ENCODE data around the gene TMIGD2.

The TMIGD2 gene

GRCh38 chr19:4267901-4268815, 34.0 kb downstream of the TMIGD2 start:
- Histone ChIP-seq H3K4me3 (no peak overlapping the region), H3K9me3 (no peaks in the 10 kb centered on the region), H3K27me3 (no peaks in the 10 kb centered on the region), H3K27ac (no peak overlapping the region), H3K36me3 (peaks cover 77% of the 10 kb centered on the region), H3K9ac (no peak overlapping the region), H4K20me1 (peaks cover 9% of the 10 kb centered on the region), H3K4me1 (peaks cover 38% of the 10 kb centered on the region), H3K4me2 (no peak overlapping the region)
- no peak for TF ChIP-seq Cebpa-rat (IDR thresholded peaks at IDR 0.05)

- Histone ChIP-seq H3K4me1 (peaks cover 39% of the 10 kb centered on the region), H3K9me3 (no peaks in the 10 kb centered on the region), H3K4me3 (no peak overlapping the region), H3K9ac (no peak overlapping the region), H4K20me1 (peaks cover 9% of the 10 kb centered on the region), H3K36me3 (peaks cover 85% of the 10 kb centered on the region), H3K27ac (no peak overlapping the region), H3K4me2 (peak overlapping the region; percentile 33; the same call in 1 of the 2 replicates), H3K27me3 (no peaks in the 10 kb centered on the region)
- TF ChIP-seq Cebpa-rat (IDR thresholded peaks at IDR 0.05) = no peak
Observed at GRCh38 chr19:4267101-4267900, 34.9 kb downstream of the TMIGD2 start.

- peaks cover 86% of the 10 kb centered on the region for H3K36me3 ChIP-seq
- peaks cover 9% of the 10 kb centered on the region for H4K20me1 ChIP-seq
- no peaks in the 10 kb centered on the region for H3K9me3 ChIP-seq
- H3K4me1 ChIP-seq = peaks cover 39% of the 10 kb centered on the region
- no peak for TF ChIP-seq Cebpa-rat (IDR thresholded peaks at IDR 0.05)
- H3K27me3 ChIP-seq = no peaks in the 10 kb centered on the region
- peak overlapping the region; percentile 33 for H3K4me2 ChIP-seq
- H3K4me3 ChIP-seq = no peak overlapping the region
- H3K9ac ChIP-seq = no peak overlapping the region
- no peak overlapping the region for H3K27ac ChIP-seq
Observed at GRCh38 chr19:4266253-4267000, 35.8 kb downstream of the TMIGD2 start.

- Histone ChIP-seq H3K27ac (no peak overlapping the region), H3K4me1 (peaks cover 54% of the 10 kb centered on the region), H4K20me1 (peaks cover 9% of the 10 kb centered on the region), H3K4me2 (peak overlapping the region; percentile 32), H3K9ac (no peak overlapping the region), H3K4me3 (no peak overlapping the region), H3K36me3 (peaks cover 86% of the 10 kb centered on the region), H3K9me3 (no peaks in the 10 kb centered on the region), H3K27me3 (no peaks in the 10 kb centered on the region)
- TF ChIP-seq Cebpa-rat (IDR thresholded peaks at IDR 0.05) = no peak
Observed at GRCh38 chr19:4264812-4265211, 37.4 kb downstream of the TMIGD2 start.

DNA sequence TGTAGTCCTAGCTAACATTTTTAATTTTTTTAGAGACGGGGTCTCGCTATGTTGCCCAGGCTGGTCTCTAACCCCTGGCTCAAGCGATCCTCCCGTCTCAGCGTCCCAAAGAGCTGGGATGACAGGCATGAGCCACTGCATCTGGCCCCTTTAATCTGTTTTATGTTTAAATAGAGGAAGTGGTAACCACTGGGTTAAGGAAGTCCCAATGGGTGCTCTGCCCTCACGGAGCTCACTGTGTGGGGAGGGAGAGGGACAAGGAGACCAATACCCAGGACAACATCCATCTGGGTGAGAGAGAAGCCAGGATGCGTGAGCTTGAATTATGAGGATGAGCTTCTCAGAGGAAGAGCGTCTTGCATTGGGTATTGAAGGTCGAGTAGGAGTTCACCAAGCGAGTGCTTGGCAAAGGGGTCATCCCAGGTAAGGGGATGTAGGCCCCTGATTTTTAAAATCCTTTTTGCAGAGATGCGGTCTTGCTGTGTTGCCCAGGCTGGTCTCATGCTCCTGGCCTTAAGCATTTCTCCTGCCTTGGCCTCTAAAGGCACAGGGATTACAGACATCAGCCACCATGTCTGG, 41.5 kb downstream of the TMIGD2 start:
- peaks cover 38% of the 10 kb centered on the region for H3K4me1 ChIP-seq
- H3K36me3 ChIP-seq = peaks cover 87% of the 10 kb centered on the region
- H3K27me3 ChIP-seq = no peaks in the 10 kb centered on the region
- H3K9me3 ChIP-seq = peaks cover 6% of the 10 kb centered on the region
- H3K4me2 ChIP-seq = peak overlapping the region; percentile 39
- no peaks in the 10 kb centered on the region for H4K20me1 ChIP-seq
- H3K27ac ChIP-seq = no peak overlapping the region
- TF ChIP-seq Cebpa-rat (IDR thresholded peaks at IDR 0.05) = no peak
- H3K4me3 ChIP-seq = no peak overlapping the region
- no peak overlapping the region for H3K9ac ChIP-seq

DNA sequence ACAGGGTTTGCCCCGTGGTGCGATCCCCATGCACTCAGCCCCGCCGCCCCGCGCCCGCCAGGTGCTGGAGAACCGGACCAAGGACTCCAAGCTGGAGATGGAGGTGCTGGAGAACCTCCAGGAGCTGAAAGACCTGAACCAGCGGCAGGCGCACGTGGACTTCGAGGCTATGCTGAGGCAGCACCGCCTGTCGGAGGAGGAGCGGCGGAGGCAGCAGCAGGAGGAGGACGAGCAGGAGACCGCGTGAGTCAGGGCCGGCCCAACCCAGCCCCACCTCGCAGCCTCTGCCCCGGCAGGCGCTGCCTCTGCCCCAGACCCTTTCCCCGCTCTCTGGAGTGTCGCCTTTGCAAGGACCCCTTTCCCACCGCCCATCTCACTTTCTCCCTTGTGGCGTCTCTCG, 44.0 kb downstream of the TMIGD2 start:
- Histone ChIP-seq H3K9me3 (peaks cover 6% of the 10 kb centered on the region), H3K27me3 (no peaks in the 10 kb centered on the region), H3K27ac (no peak overlapping the region), H3K4me1 (peaks cover 18% of the 10 kb centered on the region), H3K9ac (no peak overlapping the region), H3K4me3 (no peak overlapping the region), H3K36me3 (peaks cover 99% of the 10 kb centered on the region), H3K4me2 (no peak overlapping the region), H4K20me1 (no peaks in the 10 kb centered on the region)
- TF ChIP-seq Cebpa-rat (IDR thresholded peaks at IDR 0.05) = no peak

- no peak overlapping the region for H3K4me2 ChIP-seq
- H3K4me1 ChIP-seq = peaks cover 16% of the 10 kb centered on the region
- peaks cover 99% of the 10 kb centered on the region for H3K36me3 ChIP-seq
Observed at GRCh38 chr19:4257025-4257424, 45.2 kb downstream of the TMIGD2 start.

GRCh38 chr19:4256563-4256962, 45.6 kb downstream of the TMIGD2 start:
- H3K27ac ChIP-seq = no peak overlapping the region

More at GRCh38 chr19:4257025-4257424, 45.2 kb downstream of the TMIGD2 start:
- Histone ChIP-seq H3K9me3 (peaks cover 6% of the 10 kb centered on the region), H3K27me3 (no peaks in the 10 kb centered on the region), H3K27ac (no peak overlapping the region), H3K9ac (no peak overlapping the region), H3K4me3 (no peak overlapping the region), H4K20me1 (no peaks in the 10 kb centered on the region)
- no peak for TF ChIP-seq Cebpa-rat (IDR thresholded peaks at IDR 0.05)

More at GRCh38 chr19:4256563-4256962, 45.6 kb downstream of the TMIGD2 start:
- Histone ChIP-seq H3K4me1 (peaks cover 16% of the 10 kb centered on the region), H3K9me3 (peaks cover 6% of the 10 kb centered on the region), H3K4me3 (no peak overlapping the region), H3K9ac (no peak overlapping the region), H3K4me2 (no peak overlapping the region), H3K36me3 (peaks cover 99% of the 10 kb centered on the region), H3K27me3 (no peaks in the 10 kb centered on the region), H4K20me1 (no peaks in the 10 kb centered on the region)
- TF ChIP-seq Cebpa-rat (IDR thresholded peaks at IDR 0.05) = no peak

Measured in BLaER1 (cell line).